RPMI7951 (cell line): ENCODE data around the gene NUDCD2. TPM values are rescaled to one million over a fixed set of nuclear protein-coding genes. Genes with fewer than 3 reads are reported as not detected.
A peak's percentile ranks its signal among the peaks of the same experiment; 100 is the strongest.
"Not testable (repeated sequence)": the region's sequence is repeated elsewhere in the genome, so short reads cannot be mapped to it uniquely, and the experiment has no call there.

ENCODE experiments used
- DNase-seq: peaks from one replicate; pipeline ENCODE4 v3.0.0-alpha.2; 2012; ENCODE audit warnings: low read depth
- total RNA-seq: library from RNA; depleted of rRNA; stranded (reverse); fragments of >200 nt; shearing (Covaris generic); gene quantifications from 2 replicates; pipeline ENCODE4 v1.2.3, GENCODE V29; 2014; rRNA removed

NUDCD2 gene
- total RNA-seq, 1 experiment from 2014 or later = 7.3 TPM

- DNase-seq = not testable (repeated sequence)
Observed at GRCh38 chr5:163426128-163426527, 33.8 kb downstream of the NUDCD2 start.

- DNase-seq = no peak
Observed at GRCh38 chr5:163424836-163425235, 35.1 kb downstream of the NUDCD2 start.

GRCh38 chr5:163415673-163416072 lies 44.2 kb downstream of the NUDCD2 start:
- not testable (repeated sequence) for DNase-seq

GRCh38 chr5:163410505-163410904 lies 49.4 kb downstream of the NUDCD2 start:
- no peak for DNase-seq

GRCh38 chr5:163409384-163409783 lies 50.5 kb downstream of the NUDCD2 start:
- DNase-seq = no peak

- DNase-seq = peak; percentile 51
Observed at GRCh38 chr5:163408311-163408923, 51.5 kb downstream of the NUDCD2 start.

GRCh38 chr5:163407034-163407655 lies 52.8 kb downstream of the NUDCD2 start:
- peak; percentile 24 for DNase-seq

GRCh38 chr5:163404364-163405173 lies 55.3 kb downstream of the NUDCD2 start:
- no peak for DNase-seq

GRCh38 chr5:163402007-163402406 lies 57.9 kb downstream of the NUDCD2 start:
- no peak for DNase-seq

- peak; percentile 15 for DNase-seq
Observed at GRCh38 chr5:163401271-163401670, 58.6 kb downstream of the NUDCD2 start.

- no peak for DNase-seq
Observed at GRCh38 chr5:163399923-163400322, 60.0 kb downstream of the NUDCD2 start.

- no peak for DNase-seq
Observed at GRCh38 chr5:163397354-163397753, 62.5 kb downstream of the NUDCD2 start.

- DNase-seq = not testable (repeated sequence)
Observed at GRCh38 chr5:163396818-163397340, 63.0 kb downstream of the NUDCD2 start.

Other genes with a start within 250 kb of the NUDCD2 start
- gene CCNG1, start 22.5 kb downstream of the NUDCD2 start, total RNA-seq = 190 and 272 TPM in 2 replicates
- 70.5 and 79.3 TPM in 2 replicates for gene HMMR, start 530 bp upstream of the NUDCD2 start, total RNA-seq
- 59.1 and 68.0 TPM in 2 replicates for gene MAT2B, start 45.5 kb upstream of the NUDCD2 start, total RNA-seq